GM12878 (cell line): ENCODE results near the gene CKLF. TPM values are rescaled to one million over a fixed set of nuclear protein-coding genes. Genes with fewer than 3 reads are reported as not detected.

Experiments used
- ATAC-seq: fragments of 200-7000 bp; cut with Tn5 transposase; 3 replicates; pipeline ENCODE4 v1.9.1; 2020; ENCODE audit warnings: mild to moderate bottlenecking, moderate library complexity
- BruUV-seq: library from RNA; stranded (reverse); fragments of 400-500 nt; replicated peaks from 2 replicates; lab custom pipeline; 2021; lab: Mats Ljungman, UMichigan
- CTCF ChIA-PET: fragments of 300-600 bp; sonication (Branson Sonifier 250); formaldehyde crosslinking; extraction: SDS; loops from one replicate; lab custom pipeline; 2021; ENCODE audit warnings: inconsistent platforms; lab: Yijun Ruan, JAX
- POLR2A ChIA-PET: fragments of 350-600 bp; formaldehyde crosslinking; extraction: SDS; loops from one replicate; lab custom pipeline; 2021; ENCODE audit warnings: inconsistent platforms; lab: Charles Lee
- RAD21 ChIA-PET: fragments of 300-600 bp; sonication (Branson Sonifier 250); formaldehyde crosslinking; loops from one replicate; lab custom pipeline; 2023; ENCODE audit warnings: antibody characterized with exemption; ENCODE audit not compliant: unreplicated experiment; lab: Charles Lee
- SMC1A ChIA-PET: fragments of 300-600 bp; sonication (Branson Sonifier 250); formaldehyde crosslinking; loops from one replicate; lab custom pipeline; 2023; ENCODE audit not compliant: unreplicated experiment, uncharacterized antibody; lab: Charles Lee
- DNase-seq: peaks from one replicate; pipeline ENCODE4 v3.0.0-alpha.2; 2011; ENCODE audit warnings: low read depth, low spot score
- FAIRE-seq: peaks from 3 replicates; lab custom pipeline; 2011; peaks lifted over from hg19 to GRCh38; lab: Jason Lieb, UNC
- H2AFZ ChIP-seq: 2 replicates; pipeline ENCODE4 v1.6.0; 2011; ENCODE audit warnings: low read depth, low read length, control low read depth; ENCODE audit not compliant: control insufficient read depth
- H3K27ac ChIP-seq: 2 replicates; pipeline ENCODE4 v1.5.1; 2011; ENCODE audit warnings: control low read depth; ENCODE audit not compliant: control insufficient read depth, insufficient read depth
- H3K27me3 ChIP-seq, 2 experiments: replicated peaks in 1 of 2; 2 replicates each; pipeline versions ENCODE4 v1.6.0 to v1.6.1; 2011; ENCODE audit warnings: low read length in 1 of 2; ENCODE audit not compliant: control insufficient read depth in 2 of 2, insufficient read depth in 2 of 2
- H3K36me3 ChIP-seq, 2 experiments: 2 replicates each; pipeline ENCODE4 v1.5.1; 2011; ENCODE audit warnings: low read length in 1 of 2; ENCODE audit not compliant: control insufficient read depth in 2 of 2, insufficient read depth in 2 of 2
- H3K4me1 ChIP-seq: 2 replicates; pipeline ENCODE4 v1.6.1; 2011; ENCODE audit warnings: mild to moderate bottlenecking, low read length, moderate library complexity, mixed read lengths; ENCODE audit not compliant: control insufficient read depth, insufficient read depth
- H3K4me2 ChIP-seq: 2 replicates; pipeline ENCODE4 v1.6.0; 2011; ENCODE audit warnings: control low read depth; ENCODE audit not compliant: control insufficient read depth, insufficient read depth
- H3K4me3 ChIP-seq: fragments of 200-600 bp; sonication (generic); 2 replicates; pipeline ENCODE4 v1.5.1; 2016
- H3K79me2 ChIP-seq: 2 replicates; pipeline ENCODE4 v1.6.0; 2011; ENCODE audit warnings: low read length; ENCODE audit not compliant: control insufficient read depth, insufficient read depth
- H3K9ac ChIP-seq: 2 replicates; pipeline ENCODE4 v1.8.0; 2011; ENCODE audit warnings: low read length, control low read depth, mixed read lengths; ENCODE audit not compliant: control insufficient read depth, insufficient read depth
- H3K9me3 ChIP-seq: replicated peaks from 3 replicates; pipeline ENCODE4 v1.5.1; 2011; ENCODE audit warnings: mild to moderate bottlenecking, low read length; ENCODE audit not compliant: control insufficient read depth, insufficient read depth
- H4K20me1 ChIP-seq: 2 replicates; pipeline ENCODE4 v1.6.0; 2011; ENCODE audit not compliant: control insufficient read depth, insufficient read depth
- CHD1 ChIP-seq: IDR thresholded peaks from 2 replicates; pipeline ENCODE4 v1.6.1; 2012; ENCODE audit warnings: low read depth, low read length, improper control_type of control experiment
- CHD4 ChIP-seq: fragments of 200-600 bp; sonication (generic); IDR thresholded peaks from 2 replicates; pipeline ENCODE4 v1.6.1; 2016; ENCODE audit warnings: mild to moderate bottlenecking
- IKZF2 ChIP-seq, 2 experiments: fragments of 450-650 bp; IDR thresholded peaks; 2 replicates each; pipeline ENCODE4 v1.6.1; 2017; ENCODE audit warnings: mild to moderate bottlenecking in 2 of 2, moderate library complexity in 2 of 2
- KLF5 ChIP-seq: fragments of 450-650 bp; IDR thresholded peaks from 2 replicates; pipeline ENCODE4 v1.6.1; 2014; ENCODE audit warnings: mild to moderate bottlenecking; ENCODE audit not compliant: partially characterized antibody
- MEF2B ChIP-seq: fragments of 450-650 bp; IDR thresholded peaks from 2 replicates; pipeline ENCODE4 v1.6.1; 2018; ENCODE audit warnings: mild to moderate bottlenecking, moderate library complexity; ENCODE audit not compliant: partially characterized antibody, poor library complexity, severe bottlenecking
- MTA2 ChIP-seq: fragments of 450-650 bp; IDR thresholded peaks from 2 replicates; pipeline ENCODE4 v1.6.1; 2016; ENCODE audit warnings: low read depth, mild to moderate bottlenecking, moderate library complexity
- NBN ChIP-seq: fragments of 450-650 bp; IDR thresholded peaks from 2 replicates; pipeline ENCODE4 v1.6.1; 2016
- SMAD5 ChIP-seq: IDR thresholded peaks from 2 replicates; pipeline ENCODE4 v1.6.1; 2016; ENCODE audit warnings: antibody characterized with exemption, low read depth
- SRF ChIP-seq, 2 experiments: IDR thresholded peaks; 2 replicates each; pipeline ENCODE4 v1.6.1; 2011; ENCODE audit warnings: low read depth in 2 of 2, low read length in 2 of 2, mild to moderate bottlenecking in 1 of 2, moderate library complexity in 1 of 2
- STAT3 ChIP-seq: IDR thresholded peaks from 2 replicates; pipeline ENCODE4 v1.6.1; 2011; ENCODE audit warnings: low read depth, low read length, improper control_type of control experiment
- SUPT20H ChIP-seq: IDR thresholded peaks from 2 replicates; pipeline ENCODE4 v1.6.1; 2011; ENCODE audit warnings: low read depth, mild to moderate bottlenecking, low read length, moderate library complexity, borderline replicate concordance; ENCODE audit not compliant: control insufficient read depth
- WRNIP1 ChIP-seq: IDR thresholded peaks from 2 replicates; pipeline ENCODE4 v1.6.1; 2011; ENCODE audit warnings: low read depth, low read length, improper control_type of control experiment, borderline replicate concordance
- ZNF24 ChIP-seq: fragments of 450-650 bp; IDR thresholded peaks from 2 replicates; pipeline ENCODE4 v1.6.1; 2017; ENCODE audit warnings: antibody characterized with exemption, mild to moderate bottlenecking
- WGBS: methylation state at CpG from one replicate; pipeline ENCODE4 v1.1.6; 2016; ENCODE audit warnings: low lambda C conversion rate; ENCODE audit not compliant: insufficient replicate concordance, insufficient coverage; ENCODE audit errors: missing lambda C conversion rate; 5-methylcytosine and 5-hydroxymethylcytosine counted together
- in situ Hi-C: fragments of 300-500 bp; cut with MboI; formaldehyde crosslinking; loops from 9 replicates; pipeline ENCODE4 v1.14.3; 2018; ENCODE audit warnings: mixed read lengths
- intact Hi-C: fragments of 100-400 bp; cut with micrococcal nuclease; formaldehyde crosslinking; loops from one replicate; pipeline ENCODE4 v1.14.2; 2022; ENCODE audit not compliant: unreplicated experiment
- polyA plus RNA-seq, 11 experiments: library from polyadenylated mRNA; depleted of rRNA in 4 of 11; unstranded in 6 of 11; stranded (reverse) in 5 of 11; fragments of >200 nt; fragmentation: Nextera tagmentation in 4 of 11; fragmentation: Illumina TruSeq in 1 of 11; extraction: Ambion mirVana in 4 of 11; extraction: Trizol in 1 of 11; gene quantifications; 1 replicate in 1 of 11; 2 replicates in 10 of 11; pipeline versions ENCODE4 v1.2.1 to v1.2.3, GENCODE V29; 2011 to 2016; ENCODE audit warnings: inconsistent platforms in 2 of 11, missing spikeins in 2 of 11, low read depth in 1 of 11
- total RNA-seq, 4 experiments: library from RNA; depleted of rRNA in 3 of 4; stranded (reverse); fragments of >200 nt in 3 of 4; fragmentation: Illumina TruSeq in 1 of 4; extraction: Trizol in 1 of 4; gene quantifications; 2 replicates each; pipeline versions ENCODE4 v1.2.1 to v1.2.3, GENCODE V29; 2013 to 2021
- TF ChIP-seq, protein P1 (sequence below): IDR thresholded peaks from 2 replicates; pipeline ENCODE4 v1.6.1; 2012; ENCODE audit warnings: low read length, inconsistent platforms
- TF ChIP-seq, protein P2 (sequence below): IDR thresholded peaks from 2 replicates; pipeline ENCODE4 v1.6.1; 2012; ENCODE audit warnings: mild to moderate bottlenecking, low read depth, low read length

The CKLF gene
- total and polyA plus RNA-seq, 10 of the 15 experiments (the other 5 are each of a cell fraction or from before 2014, with no cell fraction given) = 40.8 to 193 (median 109) TPM

DNA sequence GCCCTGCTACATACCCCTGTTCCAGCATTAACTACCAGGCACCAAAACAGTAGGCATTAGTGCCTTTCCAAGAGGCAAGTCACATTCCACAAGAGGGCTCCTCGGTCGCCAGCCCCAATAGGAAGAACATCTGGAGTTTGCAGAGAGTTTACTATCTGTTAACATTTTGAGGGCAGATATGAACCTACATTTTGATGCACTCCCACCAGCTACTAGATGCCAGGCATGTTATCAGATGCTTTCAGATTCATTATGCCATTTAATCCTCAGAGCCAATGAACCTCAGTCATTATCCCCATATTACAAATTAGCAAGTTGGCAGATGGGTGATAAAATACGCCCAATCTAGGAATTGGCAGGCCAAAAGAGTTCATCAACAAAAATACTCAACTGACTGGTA is 22.7 kb downstream of the CKLF start:
- in situ Hi-C loops = no loop called here
- Histone ChIP-seq H3K36me3 (no peaks in the 10 kb centered on the region), H3K4me3 (no peak overlapping the region), H3K9me3 (no peaks in the 10 kb centered on the region), H3K4me2 (no peak overlapping the region), H4K20me1 (no peaks in the 10 kb centered on the region), H3K27ac (no peak overlapping the region), H3K4me1 (no peaks in the 10 kb centered on the region), H3K79me2 (no peaks in the 10 kb centered on the region), H3K9ac (no peak overlapping the region), H3K27me3 (peaks cover 7 to 13% of the 10 kb centered on the region in 2 experiments), H2AFZ (no peak overlapping the region)
- CTCF ChIA-PET = interaction anchor here (0.6 to 4.6 kb wide), 7 partner anchors 12 to 1906 kb away, joined by 3 to 26 read pairs (median 3); no protein-coding TSS in a partner anchor
- TF ChIP-seq, protein P1, sequence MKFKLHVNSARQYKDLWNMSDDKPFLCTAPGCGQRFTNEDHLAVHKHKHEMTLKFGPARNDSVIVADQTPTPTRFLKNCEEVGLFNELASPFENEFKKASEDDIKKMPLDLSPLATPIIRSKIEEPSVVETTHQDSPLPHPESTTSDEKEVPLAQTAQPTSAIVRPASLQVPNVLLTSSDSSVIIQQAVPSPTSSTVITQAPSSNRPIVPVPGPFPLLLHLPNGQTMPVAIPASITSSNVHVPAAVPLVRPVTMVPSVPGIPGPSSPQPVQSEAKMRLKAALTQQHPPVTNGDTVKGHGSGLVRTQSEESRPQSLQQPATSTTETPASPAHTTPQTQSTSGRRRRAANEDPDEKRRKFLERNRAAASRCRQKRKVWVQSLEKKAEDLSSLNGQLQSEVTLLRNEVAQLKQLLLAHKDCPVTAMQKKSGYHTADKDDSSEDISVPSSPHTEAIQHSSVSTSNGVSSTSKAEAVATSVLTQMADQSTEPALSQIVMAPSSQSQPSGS = no peak
- no peak for TF ChIP-seq SMAD5
- no peak for TF ChIP-seq KLF5
- TF ChIP-seq CHD4 = no peak
- TF ChIP-seq CHD1 = no peak
- no peak for TF ChIP-seq MTA2
- TF ChIP-seq ZNF24 = no peak
- no peak for TF ChIP-seq NBN
- no peak for TF ChIP-seq STAT3
- TF ChIP-seq, protein P2, sequence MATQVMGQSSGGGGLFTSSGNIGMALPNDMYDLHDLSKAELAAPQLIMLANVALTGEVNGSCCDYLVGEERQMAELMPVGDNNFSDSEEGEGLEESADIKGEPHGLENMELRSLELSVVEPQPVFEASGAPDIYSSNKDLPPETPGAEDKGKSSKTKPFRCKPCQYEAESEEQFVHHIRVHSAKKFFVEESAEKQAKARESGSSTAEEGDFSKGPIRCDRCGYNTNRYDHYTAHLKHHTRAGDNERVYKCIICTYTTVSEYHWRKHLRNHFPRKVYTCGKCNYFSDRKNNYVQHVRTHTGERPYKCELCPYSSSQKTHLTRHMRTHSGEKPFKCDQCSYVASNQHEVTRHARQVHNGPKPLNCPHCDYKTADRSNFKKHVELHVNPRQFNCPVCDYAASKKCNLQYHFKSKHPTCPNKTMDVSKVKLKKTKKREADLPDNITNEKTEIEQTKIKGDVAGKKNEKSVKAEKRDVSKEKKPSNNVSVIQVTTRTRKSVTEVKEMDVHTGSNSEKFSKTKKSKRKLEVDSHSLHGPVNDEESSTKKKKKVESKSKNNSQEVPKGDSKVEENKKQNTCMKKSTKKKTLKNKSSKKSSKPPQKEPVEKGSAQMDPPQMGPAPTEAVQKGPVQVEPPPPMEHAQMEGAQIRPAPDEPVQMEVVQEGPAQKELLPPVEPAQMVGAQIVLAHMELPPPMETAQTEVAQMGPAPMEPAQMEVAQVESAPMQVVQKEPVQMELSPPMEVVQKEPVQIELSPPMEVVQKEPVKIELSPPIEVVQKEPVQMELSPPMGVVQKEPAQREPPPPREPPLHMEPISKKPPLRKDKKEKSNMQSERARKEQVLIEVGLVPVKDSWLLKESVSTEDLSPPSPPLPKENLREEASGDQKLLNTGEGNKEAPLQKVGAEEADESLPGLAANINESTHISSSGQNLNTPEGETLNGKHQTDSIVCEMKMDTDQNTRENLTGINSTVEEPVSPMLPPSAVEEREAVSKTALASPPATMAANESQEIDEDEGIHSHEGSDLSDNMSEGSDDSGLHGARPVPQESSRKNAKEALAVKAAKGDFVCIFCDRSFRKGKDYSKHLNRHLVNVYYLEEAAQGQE = no peak
- TF ChIP-seq MEF2B = no peak
- TF ChIP-seq SRF (IDR thresholded peaks at IDR 0.05; ENCODE audit: low read depth in 2 of 2, low read length in 2 of 2) = no peak
- no peak for TF ChIP-seq WRNIP1
- no peak for TF ChIP-seq IKZF2 (IDR thresholded peaks at IDR 0.05)
- TF ChIP-seq SUPT20H = no peak
- POLR2A ChIA-PET = interaction anchor here (0.5 to 2.4 kb wide), 2 partner anchors 11 to 42 kb away, joined by 4 to 6 read pairs; no protein-coding TSS in a partner anchor
- no peak for ATAC-seq
- SMC1A ChIA-PET = interaction anchor here (1.1 to 4.0 kb wide), 6 partner anchors 12 to 132 kb away, joined by 3 to 25 read pairs (median 4); no protein-coding TSS in a partner anchor
- WGBS = 81% methylated on average over 3 of the region's 3 CpGs
- DNase-seq = no peak
- BruUV-seq = no TSS peak
- RAD21 ChIA-PET = interaction anchor here (0.7 to 1.0 kb wide), 2 partner anchors 12 to 13 kb away, joined by 3 read pairs; no protein-coding TSS in a partner anchor
- intact Hi-C loops = no loop called here
- FAIRE-seq = no peak
